ENCODE data around the gene MMP7.
A peak's percentile ranks its signal among the peaks of the same experiment; 100 is the strongest.
"Not testable (repeated sequence)": the region's sequence is repeated elsewhere in the genome, so short reads cannot be mapped to it uniquely, and the experiment has no call there.

Gene MMP7

DNA sequence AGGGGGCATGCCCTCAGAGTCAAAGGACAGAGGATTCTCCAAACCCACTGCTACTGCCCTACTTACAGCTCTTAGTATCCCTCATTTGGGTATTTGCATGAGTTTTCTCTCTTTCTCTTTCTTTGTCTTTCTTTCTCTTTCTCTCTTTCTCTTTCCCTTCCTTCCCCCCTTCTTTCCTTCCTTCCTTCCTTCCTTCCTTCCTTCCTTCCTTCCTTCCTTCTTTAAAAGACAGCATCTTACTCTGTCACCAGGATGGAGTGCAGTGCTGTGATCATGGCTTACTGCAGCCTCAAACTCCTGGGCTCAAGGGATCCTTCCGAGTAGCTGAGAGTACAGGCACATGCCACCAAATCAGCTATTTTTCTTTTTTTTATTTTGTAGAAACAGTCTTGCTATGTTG, 14.0 kb upstream of the MMP7 start:
- no peak overlapping the region for H3K27ac ChIP-seq
- no peak for DNase-seq (ENCODE audit: low read depth, low spot score)

DNA sequence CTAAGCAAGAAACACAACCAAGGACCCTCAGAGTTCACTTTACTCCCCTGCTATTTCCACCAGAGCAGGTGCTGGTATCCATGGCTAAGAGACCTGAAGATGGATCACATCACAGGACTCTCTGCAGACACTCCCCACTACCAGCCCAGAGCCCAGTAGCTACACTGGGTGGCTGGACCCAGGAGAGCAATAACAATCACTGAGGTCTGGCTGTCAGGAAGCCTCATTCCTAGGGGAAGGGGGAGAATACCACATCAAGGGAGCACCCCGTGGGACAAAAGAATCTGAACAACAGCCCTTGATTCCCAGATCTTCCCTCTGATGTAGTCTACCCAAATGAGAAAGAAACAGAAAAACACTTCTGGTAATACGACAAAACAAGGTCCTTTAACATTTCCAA, 9.0 kb upstream of the MMP7 start:
- no peak for DNase-seq (ENCODE audit: low read depth, low spot score)
- H3K27ac ChIP-seq: no peak overlapping the region

DNA sequence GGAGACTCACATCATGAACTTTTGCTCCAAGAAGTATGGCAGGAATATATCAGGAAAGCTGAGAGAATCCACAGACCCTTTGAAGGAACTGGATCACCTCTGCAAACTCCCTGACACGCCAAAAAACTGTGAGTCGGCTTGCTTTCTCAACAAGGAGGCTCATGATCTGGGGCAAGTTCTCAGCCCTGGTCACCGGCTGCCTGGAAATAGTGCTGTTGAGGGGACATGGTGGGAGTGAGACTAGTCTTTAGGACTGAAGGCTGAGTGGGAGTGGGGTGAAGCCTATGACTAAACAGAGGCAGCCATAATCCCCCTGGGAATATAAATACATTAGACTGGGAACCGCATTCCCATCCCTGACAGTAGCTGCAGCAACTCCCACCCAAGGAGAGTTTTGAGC, 8.4 kb upstream of the MMP7 start:
- no peak for DNase-seq (ENCODE audit: low read depth, low spot score)
- H3K27ac ChIP-seq: no peak overlapping the region

DNA sequence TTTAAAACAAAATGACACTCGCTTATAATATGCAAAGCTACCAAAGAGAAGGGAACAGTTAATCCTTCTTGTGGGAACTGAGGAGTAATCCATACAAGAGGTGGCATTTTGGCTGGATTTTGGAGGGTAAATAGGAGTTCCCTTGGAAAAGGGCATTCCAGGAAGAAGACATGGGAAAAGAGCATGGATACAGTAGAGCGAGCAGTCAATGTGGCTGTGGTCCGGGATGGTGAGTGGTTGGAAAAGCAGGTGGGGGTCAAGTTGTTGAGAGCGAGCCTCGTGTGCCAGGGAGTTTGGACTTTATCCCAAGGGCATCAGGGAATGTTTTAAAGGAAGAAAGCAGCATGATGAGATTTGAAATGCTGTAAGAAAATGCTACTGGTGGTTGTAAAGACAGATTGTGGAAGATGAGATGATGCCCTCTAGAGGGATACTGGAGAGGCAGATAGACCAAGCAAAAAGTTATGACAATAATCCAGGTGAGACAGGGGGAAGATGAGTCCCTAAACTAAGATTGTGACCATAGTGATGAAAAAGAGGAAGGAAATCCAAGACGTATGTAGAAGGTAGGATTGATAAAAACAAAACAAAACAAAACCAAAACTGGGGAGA, 3.8 kb upstream of the MMP7 start:
- H3K27ac ChIP-seq: no peak overlapping the region
- no peak for DNase-seq (ENCODE audit: low read depth, low spot score)

DNA sequence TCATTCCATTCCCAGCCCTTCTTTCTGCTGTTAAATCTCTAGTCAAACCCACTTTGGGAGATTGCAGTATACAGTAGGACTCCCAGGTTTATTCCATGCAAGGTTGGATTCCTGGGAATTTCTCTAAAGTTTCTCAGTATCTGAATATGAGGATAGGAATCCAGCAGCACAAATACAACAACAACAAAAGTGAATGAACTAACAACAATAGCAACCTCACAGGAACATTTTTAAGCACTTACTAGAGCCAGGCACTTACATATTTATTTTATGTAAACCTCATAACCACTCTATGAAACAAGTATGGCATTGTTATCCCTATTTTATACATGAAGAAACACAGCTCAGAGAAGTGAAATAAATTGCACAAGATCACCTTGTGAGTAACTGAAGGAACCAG, 1.9 kb downstream of the MMP7 start:
- H3K27ac ChIP-seq: no peak overlapping the region
- DNase-seq (ENCODE audit: low read depth, low spot score): no peak

DNA sequence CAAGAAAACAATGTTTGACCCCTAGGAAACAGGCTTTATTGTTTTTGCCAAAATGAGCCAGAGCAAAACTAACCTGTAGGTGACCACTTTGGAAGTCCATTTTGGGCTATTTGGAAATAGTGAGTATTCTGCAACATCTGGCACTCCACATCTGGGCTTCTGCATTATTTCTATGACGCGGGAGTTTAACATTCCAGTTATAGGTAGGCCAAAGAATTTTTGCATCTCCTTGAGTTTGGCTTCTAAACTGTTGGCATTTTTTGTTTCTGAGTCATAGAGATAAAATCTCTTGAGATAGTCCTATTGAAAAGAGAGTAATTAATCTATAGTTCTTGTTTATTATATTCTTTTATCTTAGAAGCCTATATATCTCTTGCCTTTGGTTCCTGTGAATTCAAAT, 2.9 kb downstream of the MMP7 start:
- no peak for DNase-seq (ENCODE audit: low read depth, low spot score)
- no peak overlapping the region for H3K27ac ChIP-seq

DNA sequence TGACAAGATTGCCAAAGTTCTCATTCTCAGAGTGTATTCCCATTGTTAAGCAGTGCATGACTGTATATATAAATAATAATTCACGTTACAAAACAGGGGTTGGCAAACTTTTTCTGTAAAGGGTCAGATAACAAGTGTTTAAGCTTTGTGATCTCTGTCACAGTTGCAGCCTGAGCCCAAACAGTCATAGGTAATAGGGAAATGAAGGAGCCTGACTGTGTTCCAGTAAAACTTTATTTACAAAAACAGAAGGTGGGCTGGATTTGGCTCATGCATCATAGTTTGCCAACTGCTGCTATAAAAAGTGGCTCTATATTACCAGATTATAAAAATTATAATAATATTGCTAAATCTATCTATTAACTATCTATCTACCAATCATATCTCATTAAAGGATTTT, 3.5 kb downstream of the MMP7 start:
- no peak for DNase-seq (ENCODE audit: low read depth, low spot score)
- H3K27ac ChIP-seq: no peak overlapping the region

DNA sequence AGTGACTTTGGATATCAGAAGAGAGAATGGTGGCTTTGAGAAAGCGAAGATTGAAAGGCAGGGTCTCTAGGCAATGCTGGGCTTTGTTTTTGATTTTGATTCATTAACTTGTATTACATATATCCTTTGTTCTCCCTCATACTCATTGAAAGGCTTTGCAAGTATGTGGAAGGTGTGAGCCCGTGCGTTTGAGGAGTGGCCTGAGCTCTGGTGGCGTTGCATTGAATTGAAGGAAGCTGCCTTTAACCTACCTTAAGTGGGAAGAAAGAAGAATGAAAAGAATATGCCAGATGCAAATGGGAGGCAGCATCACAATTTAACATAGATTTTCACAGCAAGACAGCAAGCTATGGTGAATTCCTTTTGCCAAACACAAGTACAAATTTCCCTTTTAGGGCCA, 6.7 kb downstream of the MMP7 start:
- DNase-seq (ENCODE audit: low read depth, low spot score): no peak
- no peak overlapping the region for H3K27ac ChIP-seq

DNA sequence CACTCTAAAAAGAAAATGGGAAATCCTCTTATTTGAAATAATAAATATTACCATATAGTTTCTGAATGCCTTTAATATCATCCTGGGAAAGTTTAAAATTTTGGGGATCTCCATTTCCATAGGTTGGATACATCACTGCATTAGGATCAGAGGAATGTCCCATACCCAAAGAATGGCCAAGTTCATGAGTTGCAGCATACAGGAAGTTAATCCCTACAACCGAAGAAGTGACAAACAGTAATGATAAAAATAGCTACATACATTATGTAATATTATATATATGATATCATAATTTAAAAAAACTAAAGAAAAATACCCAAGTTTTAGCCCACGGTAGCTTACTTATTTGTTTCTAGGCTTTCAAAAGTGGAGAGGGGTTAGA, 7.4 kb downstream of the MMP7 start:
- H3K27ac ChIP-seq: no peak overlapping the region
- DNase-seq (ENCODE audit: low read depth, low spot score): no peak

DNA sequence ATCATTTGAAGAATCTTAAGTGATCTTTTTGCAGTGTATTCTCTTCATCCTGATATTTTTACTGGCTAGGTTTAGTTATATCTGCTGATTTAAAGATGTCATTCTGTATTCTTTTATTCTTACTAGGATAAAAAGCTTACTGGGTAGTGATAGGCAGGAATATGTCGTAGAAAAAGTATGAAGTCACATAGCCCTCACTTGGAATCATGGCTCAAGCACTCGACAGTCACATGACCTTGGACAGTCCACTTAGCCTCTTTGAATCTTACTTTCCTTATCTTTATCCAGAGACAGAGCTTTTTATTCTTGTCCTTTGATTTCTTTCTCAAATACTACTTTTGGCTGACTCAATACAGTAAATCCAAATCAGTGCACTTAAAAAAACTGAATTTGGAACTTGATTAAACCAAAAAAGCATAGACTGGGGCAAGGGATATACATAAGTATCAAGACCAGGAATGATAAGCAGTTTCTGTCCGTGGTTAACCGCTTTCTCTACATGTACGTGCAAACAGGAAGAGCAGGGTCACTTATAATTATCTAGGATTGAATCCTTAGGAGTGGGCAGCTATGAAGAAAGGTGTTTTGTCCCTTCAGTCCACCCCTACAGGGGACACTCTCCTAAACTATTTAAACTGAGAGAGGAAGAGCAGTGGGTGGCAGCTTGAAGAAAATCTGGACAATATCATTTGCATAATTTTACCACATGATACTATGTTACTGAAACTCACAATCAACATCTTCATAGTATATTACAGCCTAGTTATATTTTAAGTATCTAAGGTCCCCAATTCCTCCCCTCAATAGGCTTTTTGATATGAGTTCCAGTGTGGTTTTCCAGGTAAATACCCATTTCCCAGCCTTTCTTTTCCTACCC, 8.0 kb downstream of the MMP7 start:
- H3K27ac ChIP-seq: no peak overlapping the region
- DNase-seq (ENCODE audit: low read depth, low spot score): no peak

DNA sequence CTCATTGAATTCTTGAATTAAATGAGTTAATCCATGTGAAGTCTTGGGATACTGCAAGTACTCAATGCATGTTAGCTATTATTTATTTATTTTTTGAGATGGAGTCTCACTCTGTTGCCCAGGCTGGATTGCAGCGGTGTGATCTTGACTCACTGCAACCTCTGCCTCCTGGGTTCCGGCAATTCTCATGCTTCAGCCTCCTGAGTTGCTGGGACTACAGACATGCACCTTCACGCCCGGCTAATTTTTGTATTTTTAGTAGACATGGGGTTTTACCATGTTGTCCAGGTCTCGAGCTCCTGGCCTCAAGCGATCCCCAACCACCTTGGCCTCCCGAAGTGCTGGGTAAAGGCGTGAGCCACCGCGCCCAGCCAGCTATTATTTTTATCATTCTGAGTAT, 9.4 kb downstream of the MMP7 start:
- DNase-seq (ENCODE audit: low read depth, low spot score): no peak
- no peak overlapping the region for H3K27ac ChIP-seq

DNA sequence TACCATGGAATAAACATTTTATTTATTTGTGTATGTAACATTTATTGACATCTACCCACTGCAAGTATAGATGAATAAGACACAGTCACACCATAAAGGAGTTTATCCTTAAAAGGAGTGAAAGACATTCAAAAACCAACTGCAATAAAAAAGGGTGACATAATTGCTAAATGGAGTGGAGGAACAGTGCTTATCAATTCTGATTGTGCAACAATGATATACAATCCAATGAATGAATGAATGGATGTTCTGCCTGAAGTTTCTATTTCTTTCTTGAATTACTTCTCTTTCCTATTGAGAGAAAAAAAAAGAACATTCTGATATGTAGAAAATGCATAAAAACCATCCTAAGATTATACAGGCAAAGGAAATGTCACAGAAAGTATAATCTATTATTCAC, 10.0 kb downstream of the MMP7 start:
- no peak overlapping the region for H3K27ac ChIP-seq
- no peak for DNase-seq (ENCODE audit: low read depth, low spot score)

DNA sequence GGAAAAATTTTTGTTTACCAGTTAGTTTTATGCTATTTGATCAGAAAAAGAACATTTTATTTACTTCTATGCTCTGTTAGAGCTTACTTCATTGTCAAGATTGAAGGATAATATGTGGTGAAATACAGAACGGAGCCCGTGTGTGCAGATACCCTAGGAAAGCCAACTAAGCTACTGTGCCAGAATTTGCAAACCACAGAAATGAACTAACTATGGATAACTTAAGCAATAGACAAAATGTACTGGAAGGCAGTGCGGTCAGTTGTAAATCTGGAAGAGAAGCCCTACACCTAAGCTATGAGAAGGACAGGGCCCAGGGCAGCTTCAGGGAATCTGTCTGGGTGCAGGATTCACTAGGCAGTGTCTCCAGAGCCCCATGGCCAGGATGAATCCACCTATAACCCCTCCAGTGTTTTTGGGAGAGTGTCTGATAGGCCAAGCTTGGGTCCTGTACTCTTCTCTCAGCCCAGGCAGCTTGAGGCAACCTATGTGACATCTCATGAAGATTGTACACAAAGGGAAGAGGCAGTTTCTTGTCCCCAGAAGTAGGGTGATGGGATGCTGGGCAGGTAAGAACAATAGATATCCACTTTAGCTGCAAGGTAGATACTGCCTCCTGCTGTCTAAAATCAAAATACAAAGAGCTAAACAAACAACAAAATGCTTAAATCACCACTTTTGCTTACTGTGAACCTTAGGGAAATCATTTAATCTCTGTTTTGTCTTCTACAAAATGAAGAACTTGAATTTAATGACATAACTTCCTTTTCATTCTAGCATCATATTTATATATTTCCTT, 12.1 kb downstream of the MMP7 start:
- no peak overlapping the region for H3K27ac ChIP-seq
- DNase-seq (ENCODE audit: low read depth, low spot score): no peak

DNA sequence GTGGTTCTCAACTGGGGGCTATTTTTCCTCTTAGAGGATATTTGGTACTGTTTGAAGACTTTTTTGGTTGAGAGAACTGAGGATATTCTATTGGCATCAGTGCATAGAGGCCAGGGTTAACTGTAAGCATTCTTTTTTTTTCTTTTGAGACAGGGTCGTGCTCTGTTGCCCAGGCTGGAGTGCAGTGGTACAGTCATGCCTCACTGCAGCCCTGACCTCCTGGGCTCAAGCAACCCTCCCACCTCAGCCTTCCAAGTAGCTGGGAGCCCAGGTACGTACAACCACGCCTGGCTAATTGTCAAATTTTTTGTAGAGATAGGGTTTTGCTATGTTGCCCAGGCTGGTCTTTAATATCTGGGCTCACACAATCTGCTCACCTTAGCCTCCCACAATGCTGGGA, 12.9 kb downstream of the MMP7 start:
- DNase-seq (ENCODE audit: low read depth, low spot score): no peak
- no peak overlapping the region for H3K27ac ChIP-seq

DNA sequence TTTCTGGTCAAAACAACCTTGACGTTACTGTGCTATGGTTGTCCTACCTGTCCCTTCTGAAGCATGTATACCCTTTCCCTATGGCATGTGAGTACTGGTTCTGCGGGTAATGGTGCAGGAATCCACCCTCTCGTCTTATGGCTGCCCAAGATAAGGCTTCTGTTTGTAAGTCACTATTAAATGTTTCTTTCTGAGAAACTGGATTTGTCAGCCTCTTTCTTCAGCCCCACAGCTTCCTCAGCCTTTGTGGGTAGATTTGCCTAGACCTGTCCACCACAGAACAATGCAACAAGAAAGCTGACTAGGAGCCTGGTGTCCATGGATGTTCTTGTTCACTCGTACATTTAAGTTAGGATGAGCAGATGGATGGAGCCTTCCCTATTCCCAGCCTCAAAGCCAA, 14.4 kb downstream of the MMP7 start:
- H3K27ac ChIP-seq: peak overlapping the region; percentile 73
- peak; percentile 52 for DNase-seq (ENCODE audit: low read depth, low spot score)

DNA sequence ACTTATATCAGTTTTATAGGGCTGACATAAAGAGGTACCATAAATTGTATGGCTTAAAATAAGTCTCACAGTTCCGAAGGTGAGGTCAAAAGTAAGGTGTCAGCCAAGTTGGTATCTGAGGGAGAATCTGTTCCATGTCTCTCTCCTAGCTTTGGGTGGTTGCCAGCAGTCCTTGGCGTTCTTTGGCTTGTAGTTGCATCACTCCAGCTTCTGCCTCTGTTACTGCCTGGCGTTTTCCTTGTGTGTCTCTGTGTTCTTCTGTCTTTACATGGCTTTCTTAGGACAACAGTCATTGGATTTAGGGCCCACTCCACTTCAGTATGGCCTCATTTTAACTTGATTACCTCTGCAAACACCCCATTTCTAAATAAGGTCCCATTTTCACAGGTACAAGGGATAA, 16.7 kb downstream of the MMP7 start:
- no peak overlapping the region for H3K27ac ChIP-seq
- DNase-seq (ENCODE audit: low read depth, low spot score): no peak

DNA sequence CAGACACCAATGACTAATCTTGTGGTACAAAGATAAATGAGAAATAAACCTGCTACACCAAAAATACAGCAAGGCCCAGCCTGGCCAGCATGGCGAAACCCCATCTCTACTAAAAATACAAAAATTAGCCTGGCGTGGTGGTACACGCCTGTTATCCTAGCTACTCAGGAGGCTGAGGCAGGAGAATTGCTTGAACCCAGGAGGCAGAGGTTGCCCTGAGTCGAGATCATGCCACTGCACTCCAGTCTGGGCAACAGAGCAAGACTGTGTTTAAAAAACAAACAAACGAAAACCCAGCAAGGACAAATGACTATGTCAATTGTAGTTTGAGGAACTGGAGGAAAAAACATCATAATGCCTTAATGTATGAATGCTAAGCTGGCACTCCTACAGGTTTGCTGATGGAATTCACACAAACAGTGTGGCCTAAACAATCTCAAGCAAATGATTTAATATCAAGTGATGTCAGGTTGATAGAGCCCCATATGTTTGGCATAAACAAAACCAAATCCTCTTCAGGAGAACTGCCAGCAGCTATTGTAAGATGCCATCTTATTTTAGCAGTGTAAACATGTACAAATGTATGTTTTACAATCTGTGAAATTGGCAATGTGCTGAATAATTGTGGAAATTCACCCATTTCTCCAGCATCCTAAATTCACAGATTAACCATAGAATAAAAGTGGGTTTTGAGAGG, 20.0 kb downstream of the MMP7 start:
- DNase-seq (ENCODE audit: low read depth, low spot score): no peak
- H3K27ac ChIP-seq: no peak overlapping the region

DNA sequence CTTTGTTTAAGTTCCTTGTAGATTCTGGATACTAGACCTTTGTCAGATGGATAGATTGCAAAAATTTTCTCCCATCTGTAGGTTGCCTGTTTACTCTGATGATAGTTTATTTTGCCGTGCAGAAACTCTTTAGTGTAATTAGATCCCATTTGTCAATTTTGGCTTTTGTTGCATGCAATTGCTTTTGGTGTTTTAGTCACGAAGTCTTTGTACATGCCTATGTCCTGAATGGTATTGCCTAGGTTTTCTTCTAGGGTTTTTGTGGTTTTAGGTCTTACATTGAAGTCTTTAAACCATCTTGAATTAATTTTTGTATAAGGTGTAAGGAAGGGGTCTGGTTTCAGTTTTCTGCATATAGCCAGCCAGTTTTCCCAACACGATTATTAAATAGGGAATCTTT, 27.7 kb downstream of the MMP7 start:
- DNase-seq (ENCODE audit: low read depth, low spot score); H3K27ac ChIP-seq: not testable (repeated sequence)

DNA sequence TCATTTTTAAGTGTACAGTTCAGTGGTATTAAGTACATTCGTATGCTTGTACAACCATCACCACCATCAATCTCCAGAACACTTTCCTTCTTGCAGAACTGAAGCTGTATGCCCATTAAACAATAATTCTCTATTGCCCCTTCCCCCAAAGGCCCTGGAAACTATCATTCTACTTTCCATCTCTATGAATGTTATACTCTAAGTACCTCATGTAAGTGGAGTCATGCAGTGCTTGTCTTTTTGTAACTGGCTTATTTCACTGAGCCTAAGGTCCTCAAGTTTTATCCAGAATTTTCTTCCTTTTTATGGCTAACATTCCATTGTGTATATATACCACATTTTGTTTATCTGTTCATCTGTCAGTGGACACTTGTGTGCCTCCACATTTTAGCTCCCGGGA, 29.7 kb downstream of the MMP7 start:
- no peak overlapping the region for H3K27ac ChIP-seq
- DNase-seq (ENCODE audit: low read depth, low spot score): no peak

DNA sequence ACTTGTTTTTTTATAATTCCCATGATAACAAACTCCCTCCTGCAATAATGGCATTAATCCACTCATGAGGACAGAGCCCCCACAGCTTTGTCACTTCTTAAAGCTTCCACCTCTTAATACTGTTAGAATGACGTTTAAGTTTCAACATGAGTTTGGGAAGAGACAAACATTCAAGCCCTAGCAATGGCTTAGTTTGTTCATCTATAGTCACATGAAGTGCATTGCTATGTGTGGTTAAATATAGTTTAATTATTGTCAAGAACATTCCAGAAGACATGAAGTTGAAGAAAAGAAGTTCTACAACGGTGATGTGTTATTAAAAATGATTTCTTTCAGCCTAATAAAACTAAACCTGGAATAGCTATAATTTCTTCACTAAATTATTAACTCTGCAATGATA, 30.6 kb downstream of the MMP7 start:
- no peak overlapping the region for H3K27ac ChIP-seq
- no peak for DNase-seq (ENCODE audit: low read depth, low spot score)

DNA sequence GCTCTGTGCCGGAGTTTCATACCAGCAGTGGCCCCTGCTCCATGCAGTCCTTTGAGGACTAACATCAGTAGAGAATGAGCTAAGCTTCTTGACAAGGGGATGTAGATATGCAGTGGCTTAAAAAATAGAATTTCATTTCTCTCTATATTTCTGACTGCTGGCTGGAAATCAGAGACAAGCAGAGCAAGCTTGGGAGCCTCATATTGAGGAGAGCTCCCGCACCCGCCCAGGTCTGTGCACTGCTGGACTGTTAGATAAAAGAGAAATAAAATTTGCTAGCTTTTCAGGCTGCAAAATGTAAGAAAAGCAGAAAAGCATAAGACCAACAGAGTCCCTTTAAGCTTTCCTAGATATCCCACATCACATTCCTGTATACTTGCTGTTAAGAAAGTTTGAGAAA, 31.4 kb downstream of the MMP7 start:
- no peak overlapping the region for H3K27ac ChIP-seq
- DNase-seq (ENCODE audit: low read depth, low spot score): no peak

All from epithelial cell of prostate (primary cell).